ENCODE measurements around the gene DEFB113.

- no peak for TF ChIP-seq CTCF (IDR thresholded peaks at IDR 0.05)
- TF ChIP-seq MAX (IDR thresholded peaks at IDR 0.05; ENCODE audit: low read depth) = no peak
- no peak for TF ChIP-seq RCOR1 (IDR thresholded peaks at IDR 0.05; ENCODE audit: low read length)
- TF ChIP-seq POLR2AphosphoS5 (IDR thresholded peaks at IDR 0.05; ENCODE audit: low read depth, low read length) = no peak
- TF ChIP-seq RAD21 (IDR thresholded peaks at IDR 0.05; ENCODE audit: low read length) = no peak
These were observed 35.9 kb downstream of the DEFB113 start for GRCh38 chr6:49933526-49933925.
